GM18519 (cell line): Measurements from ENCODE around the gene THAP8.

Experiments used
- ATAC-seq: cut with Tn5 transposase; IDR thresholded peaks from one replicate; pipeline ENCODE4 v1.9.1; 2021; ENCODE audit warnings: mild to moderate bottlenecking, moderate library complexity; ENCODE audit not compliant: unreplicated experiment, low FRiP score

The THAP8 gene, protein sequence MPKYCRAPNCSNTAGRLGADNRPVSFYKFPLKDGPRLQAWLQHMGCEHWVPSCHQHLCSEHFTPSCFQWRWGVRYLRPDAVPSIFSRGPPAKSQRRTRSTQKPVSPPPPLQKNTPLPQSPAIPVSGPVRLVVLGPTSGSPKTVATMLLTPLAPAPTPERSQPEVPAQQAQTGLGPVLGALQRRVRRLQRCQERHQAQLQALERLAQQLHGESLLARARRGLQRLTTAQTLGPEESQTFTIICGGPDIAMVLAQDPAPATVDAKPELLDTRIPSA

DNA sequence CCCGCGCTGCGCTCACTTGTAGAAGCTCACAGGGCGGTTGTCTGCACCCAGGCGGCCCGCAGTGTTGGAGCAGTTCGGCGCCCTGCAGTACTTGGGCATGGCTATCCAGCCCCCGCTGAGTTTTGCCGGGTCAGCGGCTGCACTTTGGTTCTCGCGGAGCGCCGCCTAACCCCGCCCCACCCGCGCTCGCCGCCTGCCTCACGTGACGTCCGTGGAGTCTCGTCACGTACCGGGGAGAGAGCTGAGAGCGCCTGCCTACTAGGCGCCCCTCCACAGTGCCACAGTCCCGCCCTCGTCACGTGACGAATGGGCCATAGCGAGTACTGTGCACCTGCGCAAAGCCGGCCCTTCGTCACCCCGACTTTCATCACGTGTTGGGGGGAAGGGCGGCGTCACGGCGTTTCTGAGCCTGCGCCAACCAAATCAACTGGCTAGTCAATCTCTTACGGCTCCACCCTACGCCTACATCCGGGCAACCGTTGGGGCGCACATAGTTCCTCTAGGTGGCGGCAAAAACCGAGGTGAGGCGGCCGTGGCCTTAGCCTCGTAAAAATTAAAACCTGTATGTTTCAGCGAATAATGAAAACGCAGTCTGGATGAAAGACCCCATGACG is at the start of gene THAP8:
Gene THAP8, minus strand, starts transcription at position 167 of the 614 bp plus-strand sequence. Its CDS starts 68 bp downstream, at position 99.
- ATAC-seq = peak; percentile 64

DNA sequence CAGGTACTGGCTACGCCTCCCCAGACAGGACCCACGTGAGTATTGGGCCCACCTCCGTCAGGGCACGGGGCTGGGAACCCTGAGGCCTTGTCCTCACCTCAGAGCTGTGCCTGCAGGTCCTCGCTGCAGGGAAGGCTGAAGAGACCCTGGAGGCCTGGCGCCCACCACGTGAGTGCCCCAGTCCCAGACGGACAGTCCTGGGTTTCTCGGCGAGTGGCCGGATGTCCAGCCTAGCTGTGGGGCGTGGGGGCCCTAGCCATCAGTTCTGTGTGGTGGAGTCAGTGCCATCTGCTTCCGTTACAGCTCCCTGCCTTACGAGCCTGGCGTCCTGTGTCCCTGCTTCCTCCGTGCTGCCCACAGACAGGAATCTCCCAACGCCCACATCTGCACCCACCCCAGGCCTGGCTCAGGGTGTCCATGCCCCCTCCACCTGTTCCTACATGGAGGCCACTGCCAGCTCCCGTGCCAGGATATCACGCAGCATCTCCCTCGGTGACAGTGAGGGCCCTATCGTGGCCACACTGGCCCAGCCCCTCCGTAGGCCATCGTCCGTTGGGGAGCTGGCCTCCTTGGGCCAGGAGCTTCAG is 49.0 kb upstream of the THAP8 start:
- no peak for ATAC-seq

- ATAC-seq = no peak
These were observed 47.7 kb upstream of the THAP8 start for GRCh38 chr19:36101550-36102327.

DNA sequence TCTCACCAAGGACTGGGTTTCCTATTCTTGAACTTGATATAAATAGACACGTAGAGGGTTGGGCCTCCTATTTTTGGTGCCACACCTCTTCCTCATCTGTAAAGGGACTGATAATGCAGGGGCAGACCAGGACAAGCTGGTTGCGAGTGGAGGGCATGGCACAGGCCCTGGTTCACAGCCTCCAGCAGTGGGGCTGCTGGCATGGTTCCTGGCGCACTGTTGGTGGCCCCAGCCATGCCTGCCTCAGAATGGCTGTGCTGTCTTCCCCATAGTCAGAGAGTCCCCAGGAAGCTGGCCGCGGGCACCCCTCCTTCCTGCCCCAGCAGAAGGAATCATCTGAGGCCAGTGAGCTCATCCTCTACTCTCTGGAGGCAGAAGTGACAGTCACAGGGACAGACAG is 46.4 kb upstream of the THAP8 start:
- ATAC-seq = no peak

DNA sequence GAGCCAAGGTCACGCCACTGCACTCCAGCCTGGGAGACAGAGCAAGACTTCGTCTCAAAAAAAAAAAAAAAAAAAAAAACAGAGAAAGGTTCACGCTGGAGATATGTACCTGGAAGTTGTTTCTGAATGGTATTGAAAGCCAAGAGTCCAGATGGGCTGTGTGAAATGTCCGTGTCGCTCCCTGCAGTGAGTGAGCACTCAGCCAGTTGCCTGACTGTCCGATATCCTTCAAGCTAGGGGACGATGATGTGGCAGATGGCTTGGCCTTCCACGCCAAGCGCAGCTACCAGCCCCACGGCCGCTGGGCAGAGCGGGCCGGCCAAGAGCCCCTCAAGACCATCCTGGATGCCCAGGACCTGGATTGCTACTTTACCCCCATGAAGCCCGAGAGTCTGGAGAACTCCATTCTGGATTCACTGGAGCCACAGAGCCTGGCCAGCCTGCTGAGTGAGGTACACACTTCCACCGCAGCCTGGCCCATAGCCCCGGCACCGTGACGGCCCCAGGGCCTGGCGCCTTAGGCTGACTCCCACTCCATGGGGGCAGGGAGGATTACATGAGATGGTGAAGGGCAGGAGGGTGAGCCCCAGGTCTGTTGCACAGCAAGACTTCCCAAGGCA is 45.2 kb upstream of the THAP8 start:
- ATAC-seq = no peak

- ATAC-seq = no peak
These were observed 43.0 kb upstream of the THAP8 start for GRCh38 chr19:36097036-36097435.

DNA sequence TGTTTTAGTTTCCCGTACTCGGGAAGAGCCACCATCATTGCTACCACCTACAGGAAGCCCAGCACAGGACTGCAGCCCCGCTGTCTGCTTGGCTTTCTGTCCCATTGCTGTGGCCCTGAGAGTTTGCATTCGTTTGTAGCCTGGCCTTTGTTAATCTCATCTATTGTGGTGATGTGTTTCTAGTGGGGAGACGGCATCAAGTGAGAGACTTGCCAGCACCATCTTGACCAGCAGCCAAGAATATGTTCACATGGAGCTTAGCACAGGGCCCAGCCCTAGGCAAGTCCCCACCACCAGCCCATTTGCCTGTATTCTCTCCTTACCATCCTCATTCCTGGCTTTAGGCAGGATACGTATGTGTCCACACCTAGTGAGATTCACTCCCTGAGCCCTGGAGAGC is 39.6 kb upstream of the THAP8 start:
- no peak for ATAC-seq

DNA sequence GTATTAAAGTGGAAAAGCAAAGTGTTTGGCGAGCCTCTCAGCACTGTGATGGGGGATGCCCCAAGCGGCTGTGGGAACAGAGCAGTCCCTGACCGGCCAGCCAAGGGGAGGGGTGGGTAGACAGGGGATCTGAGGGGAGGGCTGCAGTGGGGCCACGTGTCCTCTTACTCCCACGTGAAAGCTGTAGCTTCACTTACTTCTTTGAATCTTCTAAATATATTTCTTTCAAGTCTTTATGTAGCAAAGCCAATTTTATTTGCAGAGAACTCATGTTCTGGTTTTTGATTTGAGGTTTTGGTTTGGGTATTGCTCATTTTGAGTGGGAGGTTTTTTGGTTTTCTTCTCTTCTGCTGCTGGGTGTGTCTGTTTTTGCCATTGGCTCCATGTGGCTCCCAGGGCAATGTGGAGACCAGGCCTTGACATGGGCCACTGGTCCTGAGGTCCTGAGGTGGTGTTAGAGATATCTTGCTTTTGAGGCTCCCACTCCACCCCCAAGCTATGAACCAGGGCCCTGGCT is 39.1 kb upstream of the THAP8 start:
- no peak for ATAC-seq

GRCh38 chr19:36092566-36092965 is 38.5 kb upstream of the THAP8 start:
- no peak for ATAC-seq

DNA sequence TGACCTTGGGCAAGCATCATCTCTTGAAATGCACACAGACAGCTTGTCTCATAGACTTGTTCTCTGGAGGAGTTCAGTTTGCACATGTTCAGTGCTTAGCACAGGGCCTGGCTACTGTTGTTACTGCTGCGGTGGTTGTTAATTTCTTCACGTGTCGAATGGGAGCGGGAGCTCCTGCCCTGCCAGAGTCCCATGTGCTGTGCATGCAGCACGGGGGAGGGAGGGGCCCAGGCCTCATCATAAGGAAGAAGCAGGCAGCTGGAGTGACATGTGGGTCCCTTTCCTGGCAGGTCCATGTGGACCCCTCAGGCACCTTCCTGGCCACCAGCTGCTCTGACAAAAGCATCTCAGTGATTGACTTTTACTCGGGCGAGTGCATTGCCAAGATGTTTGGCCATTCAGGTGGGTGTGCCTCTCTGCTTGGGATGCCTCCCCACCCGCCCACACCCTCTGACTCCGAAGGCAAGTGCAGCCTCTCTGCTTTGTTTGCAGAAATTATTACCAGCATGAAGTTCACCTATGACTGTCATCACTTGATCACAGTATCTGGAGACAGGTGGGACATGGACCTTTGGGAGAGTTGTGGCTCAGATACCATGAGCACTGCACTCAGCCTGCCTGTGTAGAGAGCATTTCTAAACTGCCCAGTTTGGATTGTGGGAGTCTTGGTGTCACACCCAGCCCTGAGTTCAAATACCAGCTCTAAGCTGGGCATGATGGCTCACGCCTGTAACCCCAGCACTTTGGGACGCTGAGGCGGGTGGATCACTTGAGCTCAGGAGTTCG is 37.0 kb upstream of the THAP8 start:
- no peak for ATAC-seq

DNA sequence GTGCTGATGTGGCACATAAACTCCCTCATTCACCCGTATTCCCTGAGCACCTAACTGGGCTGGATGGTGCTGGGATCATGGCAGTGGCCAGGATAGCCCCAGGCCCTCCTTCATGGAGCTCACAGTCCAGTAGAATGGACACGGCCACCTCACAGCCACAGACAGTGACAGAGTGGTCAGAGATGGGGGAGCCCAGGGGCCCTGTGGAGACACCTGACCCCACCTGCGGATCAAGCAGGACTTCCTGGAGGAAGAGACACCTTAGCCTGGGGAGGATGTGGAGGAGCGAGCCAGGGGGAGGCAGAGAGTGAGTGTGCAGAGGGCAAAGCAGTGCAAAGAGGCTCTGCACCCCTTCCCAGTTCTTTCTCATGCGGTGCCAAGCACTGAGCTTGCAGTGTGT is 35.8 kb upstream of the THAP8 start:
- no peak for ATAC-seq

DNA sequence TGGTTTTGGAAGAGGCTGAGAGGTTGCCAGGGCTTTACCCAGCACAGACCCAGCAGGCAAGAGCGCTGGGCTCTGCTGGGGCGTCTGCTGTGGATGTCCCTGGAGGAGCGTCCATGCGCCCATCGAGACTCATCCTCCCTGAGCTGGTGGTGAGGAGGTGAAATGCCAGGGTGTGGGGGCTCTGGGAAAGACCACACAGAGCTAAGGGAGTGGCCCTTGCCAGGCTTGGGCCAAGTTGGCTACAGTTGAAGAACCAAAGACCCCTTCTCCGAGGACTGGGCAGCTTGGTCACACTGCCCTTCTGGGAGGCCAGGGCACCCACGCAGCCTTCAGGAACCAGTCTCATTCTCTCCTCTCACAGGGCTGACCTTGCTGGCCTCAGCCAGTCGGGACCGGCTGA is 32.2 kb upstream of the THAP8 start:
- no peak for ATAC-seq

DNA sequence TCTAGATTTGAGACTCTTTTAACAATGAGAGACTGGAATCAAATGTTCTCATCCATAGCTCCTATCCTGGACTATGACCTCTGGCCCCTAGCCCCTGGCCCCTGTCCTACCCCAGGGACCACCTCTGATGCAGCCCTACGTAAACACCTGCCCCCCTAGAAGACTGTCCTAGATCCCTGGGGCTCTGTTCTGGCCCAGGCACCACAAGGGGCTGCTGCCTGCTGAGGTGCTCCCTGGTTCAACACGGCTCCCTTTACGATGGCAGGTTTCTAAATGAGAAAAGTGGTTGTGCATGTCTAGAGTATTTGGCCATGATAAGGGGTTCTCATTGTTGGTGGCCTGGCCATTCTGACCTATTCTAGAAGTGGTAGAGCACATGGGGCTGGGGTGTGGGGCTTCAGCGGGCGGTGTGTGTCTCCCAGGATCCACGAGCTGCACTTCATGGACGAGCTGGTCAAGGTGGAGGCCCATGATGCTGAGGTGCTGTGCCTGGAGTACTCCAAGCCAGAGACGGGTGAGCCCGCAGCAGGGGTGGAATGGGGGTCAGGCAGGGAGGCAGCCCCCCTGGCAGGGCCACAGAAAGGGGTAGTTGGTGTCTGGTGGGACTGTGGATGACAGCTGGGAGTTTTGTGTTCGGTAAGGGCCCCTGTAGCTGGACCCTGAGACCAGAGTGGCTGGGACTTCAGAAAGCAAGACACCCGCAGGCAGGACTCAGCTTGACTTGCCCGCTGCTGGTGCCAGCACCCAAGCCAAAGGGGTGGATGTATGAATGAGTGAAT is 30.3 kb upstream of the THAP8 start:
- ATAC-seq = no peak

DNA sequence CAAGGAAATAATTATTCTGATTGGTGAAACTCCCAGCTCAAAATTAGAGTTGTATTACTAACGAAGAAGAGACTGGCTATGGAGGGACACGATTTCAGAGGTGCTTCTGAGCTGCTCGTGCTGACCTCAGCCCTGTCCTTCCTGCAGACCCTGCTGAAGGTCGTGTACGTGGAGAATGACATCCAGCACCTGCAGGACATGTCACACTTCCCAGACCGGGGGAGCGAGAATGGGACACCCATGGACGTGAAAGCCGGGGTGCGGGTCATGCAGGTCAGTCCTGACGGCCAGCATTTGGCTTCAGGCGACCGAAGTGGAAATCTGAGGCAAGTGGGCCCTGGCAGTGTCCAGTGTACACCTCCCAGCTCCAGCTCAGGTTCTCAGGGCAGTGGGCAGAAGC is 28.8 kb upstream of the THAP8 start:
- ATAC-seq = no peak

- no peak for ATAC-seq
These were observed 27.8 kb upstream of the THAP8 start for GRCh38 chr19:36081894-36082293.

DNA sequence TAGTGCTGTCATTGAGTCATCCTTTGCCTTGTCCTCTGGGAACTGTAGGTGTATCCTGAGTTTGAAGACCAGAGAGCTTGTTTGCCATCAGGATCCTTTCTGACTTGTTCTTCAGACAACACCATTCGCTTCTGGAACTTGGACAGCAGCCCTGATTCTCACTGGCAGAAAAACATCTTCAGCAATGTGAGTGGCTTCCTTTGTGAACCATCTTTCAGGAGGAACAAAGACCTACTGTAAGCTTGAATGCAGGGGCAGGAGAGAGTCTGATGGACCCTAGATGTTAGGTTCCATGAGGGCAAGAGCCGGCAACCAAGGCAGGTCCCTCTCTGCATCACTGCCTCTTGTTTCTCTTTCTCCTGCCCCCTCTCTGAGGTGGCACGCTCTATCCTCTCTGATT is 27.3 kb upstream of the THAP8 start:
- ATAC-seq = no peak

DNA sequence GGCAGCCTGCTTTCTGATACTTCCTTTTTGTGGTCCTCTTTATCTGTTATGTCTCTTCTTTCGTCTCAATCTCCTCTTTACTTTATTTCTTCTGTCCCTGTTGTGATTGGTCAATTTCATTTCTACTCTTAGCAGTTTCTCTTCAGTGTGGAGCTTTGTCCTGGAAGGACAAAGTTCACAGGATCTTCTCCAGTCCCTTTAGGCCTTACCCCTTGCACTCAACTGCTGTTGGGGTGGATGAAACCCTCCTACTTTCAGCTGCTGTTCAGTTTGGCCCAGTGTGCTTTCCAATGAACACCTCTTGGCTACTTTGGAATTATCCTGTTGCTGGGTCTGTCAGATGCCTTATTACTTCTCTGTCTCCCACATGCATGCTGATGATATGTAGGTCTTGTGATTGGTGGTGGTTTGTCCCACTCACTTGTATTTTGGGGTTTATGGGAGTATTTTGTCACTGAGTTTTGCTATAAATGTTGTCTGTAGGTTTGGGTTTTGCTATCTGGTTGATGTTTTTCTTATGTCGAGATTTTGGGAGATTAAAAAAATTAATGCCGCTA is 25.4 kb upstream of the THAP8 start:
- ATAC-seq = no peak

GRCh38 chr19:36073121-36073876 is 19.2 kb upstream of the THAP8 start:
- ATAC-seq = no peak
